Measurements from ENCODE around the gene UBC.

The UBC gene

GRCh38 chr12:124910561-124911478 is 3.6 kb downstream of the UBC start:
- POLR2A ChIA-PET (ENCODE audit: low non-redundant PET), result interaction anchor here (0.7 to 0.8 kb wide), 2 partner anchors 17 to 1142 kb away, joined by 3 to 5 read pairs; no protein-coding TSS in a partner anchor
- no peak for DNase-seq (ENCODE audit: low spot score)
- H3K27ac ChIP-seq, result peak overlapping the region; percentile 55
- no peak for TF ChIP-seq CTCF (conservative IDR thresholded peaks at IDR 0.05; ENCODE audit: low read depth)
- CTCF ChIA-PET, result interaction anchor here (1.3 kb wide), 1 partner anchor 29 kb away, joined by 4 read pairs; no protein-coding TSS in a partner anchor

DNA sequence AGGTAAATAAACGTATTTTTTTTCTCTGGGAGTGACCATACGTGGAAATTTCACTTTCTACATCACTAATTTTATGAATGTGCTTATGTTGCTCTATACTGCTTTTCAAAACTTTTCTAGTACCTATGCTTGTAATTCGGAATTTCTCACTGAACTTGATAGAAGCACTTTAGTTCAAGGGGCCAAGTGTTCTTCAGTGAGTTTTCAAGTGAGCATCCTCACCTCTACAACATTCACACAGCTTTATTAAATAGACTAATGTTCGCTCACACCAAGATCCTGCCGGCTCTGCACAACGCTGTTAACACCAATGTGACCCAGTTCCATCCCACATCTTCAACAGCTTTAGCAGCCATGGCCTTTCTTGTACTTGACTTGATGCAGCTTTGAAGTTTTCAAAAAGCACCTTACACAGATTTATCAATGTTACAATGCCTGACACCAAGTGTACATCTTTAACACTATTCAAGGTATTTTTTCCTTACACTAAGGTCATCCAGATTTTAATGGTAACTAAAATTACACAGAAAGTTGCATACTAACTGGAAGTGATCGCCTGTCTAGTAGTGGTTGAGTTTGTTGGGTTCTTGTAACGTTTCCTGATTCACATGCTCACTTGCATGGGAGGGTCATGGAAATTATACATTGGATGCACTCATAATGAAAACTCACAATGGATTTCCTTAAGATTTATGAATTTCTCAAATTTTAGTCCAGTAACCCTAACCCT is 4.5 kb downstream of the UBC start:
- no peak for TF ChIP-seq CTCF (conservative IDR thresholded peaks at IDR 0.05; ENCODE audit: low read depth)
- peak overlapping the region; percentile 86 for H3K27ac ChIP-seq
- POLR2A ChIA-PET (ENCODE audit: low non-redundant PET), result interaction anchor here (0.7 kb wide), 1 partner anchor 18 kb away, joined by 5 read pairs; no protein-coding TSS in a partner anchor
- CTCF ChIA-PET, result no interaction called here
- DNase-seq (ENCODE audit: low spot score), result no peak

- peak; percentile 98 for TF ChIP-seq CTCF (conservative IDR thresholded peaks at IDR 0.05; ENCODE audit: low read depth)
- CTCF ChIA-PET, result interaction anchor here (0.6 to 2.2 kb wide), 13 partner anchors 9 to 712 kb away, joined by 3 to 33 read pairs (median 4); partner anchors contain the start of gene SCARB1
- H3K27ac ChIP-seq, result no peak overlapping the region
- peak; percentile 79 for DNase-seq (ENCODE audit: low spot score)
- POLR2A ChIA-PET (ENCODE audit: low non-redundant PET), result interaction anchor here (0.6 to 0.8 kb wide), 3 partner anchors 10 to 1941 kb away, joined by 4 to 6 read pairs (median 6); no protein-coding TSS in a partner anchor
Observed at GRCh38 chr12:124906606-124907261, 7.7 kb downstream of the UBC start.

DNA sequence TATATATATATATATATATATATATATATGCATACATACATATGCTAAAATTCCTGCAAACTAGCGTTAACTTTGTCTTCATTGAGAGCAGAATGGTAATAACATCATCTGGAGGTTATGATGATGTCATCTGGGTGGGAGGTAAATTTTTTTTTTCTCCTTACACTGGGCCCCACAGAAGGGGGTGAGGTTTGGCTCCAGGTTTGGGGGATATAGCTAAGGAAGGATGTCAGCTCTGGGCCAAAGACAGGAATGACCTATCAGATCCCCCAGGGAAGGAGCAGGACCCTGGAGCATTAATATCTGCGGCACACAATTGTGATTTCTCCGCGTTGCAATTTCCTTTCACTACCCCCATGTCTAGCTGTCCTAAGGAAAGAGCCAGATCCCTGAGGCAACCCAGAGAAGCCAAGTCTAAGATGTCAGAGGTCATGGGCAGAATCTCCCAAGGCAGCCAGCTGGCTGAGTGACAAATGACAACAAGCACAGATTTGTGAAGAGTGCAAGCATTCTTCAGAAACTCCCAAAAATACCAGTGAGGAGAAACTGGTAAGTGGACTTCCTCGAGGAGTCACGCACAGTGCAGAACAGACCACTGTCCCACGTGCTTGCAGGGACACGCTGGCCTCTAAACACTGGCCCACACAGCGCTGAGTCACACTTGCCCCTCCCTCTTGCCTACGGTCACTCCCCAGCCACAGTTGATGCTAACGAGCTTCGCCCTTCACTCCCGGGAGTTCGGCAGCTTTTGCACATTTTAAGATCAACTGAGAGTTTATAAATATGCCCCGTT is 9.9 kb downstream of the UBC start:
- POLR2A ChIA-PET (ENCODE audit: low non-redundant PET), result interaction anchor here (0.5 kb wide), 1 partner anchor 24 kb away, joined by 7 read pairs; no protein-coding TSS in a partner anchor
- CTCF ChIA-PET, result interaction anchor here (0.6 to 1.1 kb wide), 2 partner anchors 35 to 36 kb away, joined by 3 to 5 read pairs; no protein-coding TSS in a partner anchor
- no peak for TF ChIP-seq CTCF (conservative IDR thresholded peaks at IDR 0.05; ENCODE audit: low read depth)
- H3K27ac ChIP-seq, result peak overlapping the region; percentile 89
- peak; percentile 88 for DNase-seq (ENCODE audit: low spot score)

DNA sequence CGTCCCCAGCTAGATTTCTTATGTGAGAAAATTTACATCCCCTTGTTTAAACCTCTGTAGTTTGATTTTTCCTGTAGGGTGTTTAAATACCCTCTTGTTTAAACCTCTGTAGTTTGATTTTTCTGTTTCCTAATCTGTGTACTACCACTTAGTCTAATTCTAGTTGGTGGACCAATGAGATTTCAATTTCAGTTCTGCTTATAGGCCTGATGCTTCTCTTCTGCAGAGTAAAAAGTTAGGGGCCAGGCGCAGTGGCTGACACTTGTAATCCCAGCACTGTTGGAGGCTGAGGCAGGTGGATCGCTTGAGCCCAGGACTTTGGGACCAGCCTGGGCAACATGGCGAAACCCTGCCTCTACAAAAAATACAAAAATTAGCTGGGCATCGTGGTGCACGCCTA is 11.5 kb downstream of the UBC start:
- CTCF ChIA-PET, result no interaction called here
- no peak for DNase-seq (ENCODE audit: low spot score)
- TF ChIP-seq CTCF (conservative IDR thresholded peaks at IDR 0.05; ENCODE audit: low read depth), result no peak
- POLR2A ChIA-PET (ENCODE audit: low non-redundant PET), result interaction anchor here (0.7 kb wide), 1 partner anchor 97 kb away, joined by 4 read pairs; no protein-coding TSS in a partner anchor
- H3K27ac ChIP-seq, result no peak overlapping the region
